IMR-90 (cell line): ENCODE measurements around the gene LTN1. TPM values are rescaled to one million over a fixed set of nuclear protein-coding genes. Genes with fewer than 3 reads are reported as not detected.

Experiments
- ATAC-seq: fragments of 200-7000 bp; cut with Tn5 transposase; 2 replicates; pipeline ENCODE4 v1.9.1; 2020; ENCODE audit warnings: low read depth, mild to moderate bottlenecking, moderate library complexity
- BruUV-seq: library from RNA; stranded (reverse); fragments of 400-500 nt; replicated peaks from 2 replicates; lab custom pipeline; 2021; lab: Mats Ljungman, UMichigan
- CTCF ChIA-PET: fragments of 300-600 bp; formaldehyde crosslinking; extraction: SDS; loops from one replicate; lab custom pipeline; 2021; ENCODE audit warnings: antibody characterized with exemption; lab: Yijun Ruan, JAX
- POLR2A ChIA-PET: fragments of 300-600 bp; sonication (Branson Sonifier 250); formaldehyde crosslinking; loops from one replicate; lab custom pipeline; 2022; ENCODE audit warnings: antibody characterized with exemption; ENCODE audit not compliant: unreplicated experiment; lab: Charles Lee
- DNase-seq: peaks from one replicate; pipeline ENCODE4 v3.0.0; 2013
- H2AFZ ChIP-seq: replicated peaks from 2 replicates; pipeline ENCODE3; 2013; ENCODE audit warnings: low read length, mild to moderate bottlenecking; ENCODE audit not compliant: poor library complexity
- H2AK5ac ChIP-seq: 2 replicates; pipeline ENCODE4 v1.6.1; 2013; ENCODE audit warnings: low read depth, low read length, inconsistent platforms
- H2AK9ac ChIP-seq: replicated peaks from 2 replicates; pipeline ENCODE3; 2013; ENCODE audit warnings: mild to moderate bottlenecking, low read depth, low read length, moderate library complexity; ENCODE audit not compliant: poor library complexity
- H2BK120ac ChIP-seq: 2 replicates; pipeline ENCODE4 v1.6.1; 2013; ENCODE audit warnings: low read depth, low read length, inconsistent platforms
- H2BK15ac ChIP-seq: 3 replicates; pipeline ENCODE4 v1.6.1; 2013; ENCODE audit warnings: low read depth, low read length, inconsistent platforms
- H2BK20ac ChIP-seq: 2 replicates; pipeline ENCODE4 v1.6.1; 2013; ENCODE audit warnings: low read depth, mild to moderate bottlenecking, inconsistent platforms, low read length, moderate library complexity
- H2BK5ac ChIP-seq: 2 replicates; pipeline ENCODE4 v1.6.1; 2013; ENCODE audit warnings: mild to moderate bottlenecking, low read depth, low read length, inconsistent platforms; ENCODE audit not compliant: poor library complexity, severe bottlenecking
- H3K14ac ChIP-seq: replicated peaks from 2 replicates; pipeline ENCODE4 v1.6.1; 2013; ENCODE audit warnings: low read depth, low read length, inconsistent platforms
- H3K18ac ChIP-seq: 2 replicates; pipeline ENCODE4 v1.6.1; 2013; ENCODE audit warnings: low read depth, low read length, control low read depth
- H3K23ac ChIP-seq: 2 replicates; pipeline ENCODE4 v1.6.1; 2013; ENCODE audit warnings: low read depth, low read length, inconsistent platforms
- H3K27ac ChIP-seq: 2 replicates; pipeline ENCODE4 v1.5.1; 2013; ENCODE audit warnings: mild to moderate bottlenecking, control low read depth, low read length; ENCODE audit not compliant: insufficient read depth
- H3K27me3 ChIP-seq: 2 replicates; pipeline ENCODE4 v1.6.1; 2013; ENCODE audit warnings: low read length; ENCODE audit not compliant: control insufficient read depth, insufficient read depth
- H3K36me3 ChIP-seq: 2 replicates; pipeline ENCODE4 v1.6.1; 2013; ENCODE audit warnings: low read length, mixed read lengths; ENCODE audit not compliant: control insufficient read depth, insufficient read depth
- H3K4ac ChIP-seq: 2 replicates; pipeline ENCODE4 v1.6.1; 2013; ENCODE audit warnings: low read depth, low read length, inconsistent platforms
- H3K4me1 ChIP-seq: 2 replicates; pipeline ENCODE4 v1.6.1; 2013; ENCODE audit warnings: low read length, mixed read lengths; ENCODE audit not compliant: control insufficient read depth, insufficient read depth
- H3K4me2 ChIP-seq: 2 replicates; pipeline ENCODE4 v1.6.1; 2013; ENCODE audit warnings: low read depth, mild to moderate bottlenecking, control low read depth, low read length, moderate library complexity
- H3K4me3 ChIP-seq: 2 replicates; pipeline ENCODE4 v1.5.1; 2013; ENCODE audit warnings: low read depth, mild to moderate bottlenecking, control low read depth, low read length, moderate library complexity; ENCODE audit not compliant: insufficient read depth
- H3K56ac ChIP-seq: 2 replicates; pipeline ENCODE4 v1.6.1; 2013; ENCODE audit warnings: low read length, inconsistent platforms; ENCODE audit not compliant: insufficient read depth; ENCODE audit errors: extremely low read depth
- H3K79me1 ChIP-seq, 2 experiments: 2 replicates each; pipeline ENCODE4 v1.6.1; 2013; ENCODE audit warnings: low read length in 2 of 2, inconsistent platforms in 1 of 2, low read depth in 1 of 2
- H3K9ac ChIP-seq: 2 replicates; pipeline ENCODE4 v1.6.1; 2013; ENCODE audit warnings: low read depth, low read length, control low read depth
- H3K9me1 ChIP-seq: 2 replicates; pipeline ENCODE4 v1.6.1; 2013; ENCODE audit warnings: low read length, inconsistent platforms; ENCODE audit not compliant: insufficient read depth
- H3K9me3 ChIP-seq: 2 replicates; pipeline ENCODE4 v1.6.1; 2013; ENCODE audit warnings: low read length; ENCODE audit not compliant: control insufficient read depth, insufficient read depth
- H4K20me1 ChIP-seq: 2 replicates; pipeline ENCODE4 v1.6.1; 2013; ENCODE audit warnings: low read length, inconsistent platforms; ENCODE audit not compliant: insufficient read depth
- H4K5ac ChIP-seq: 2 replicates; pipeline ENCODE4 v1.6.1; 2013; ENCODE audit warnings: mild to moderate bottlenecking, low read depth, low read length, control low read depth
- H4K8ac ChIP-seq, 2 experiments: 2 replicates each; pipeline ENCODE4 v1.6.1; 2013; ENCODE audit warnings: low read depth in 2 of 2, low read length in 2 of 2, control low read depth in 1 of 2, inconsistent platforms in 1 of 2
- H4K91ac ChIP-seq: 2 replicates; pipeline ENCODE4 v1.6.1; 2013; ENCODE audit warnings: low read depth, low read length, inconsistent platforms; ENCODE audit not compliant: insufficient read depth
- CEBPB ChIP-seq: IDR thresholded peaks from 2 replicates; pipeline ENCODE4 v1.6.1; 2012; ENCODE audit warnings: low read depth, low read length, improper control_type of control experiment
- CHD1 ChIP-seq: IDR thresholded peaks from 2 replicates; pipeline ENCODE4 v1.6.1; 2012; ENCODE audit warnings: low read depth, low read length, improper control_type of control experiment
- MAZ ChIP-seq: IDR thresholded peaks from 2 replicates; pipeline ENCODE4 v1.6.1; 2012; ENCODE audit warnings: low read depth, mild to moderate bottlenecking, low read length, improper control_type of control experiment, moderate library complexity, borderline replicate concordance
- RAD21 ChIP-seq: IDR thresholded peaks from 2 replicates; pipeline ENCODE4 v1.6.1; 2012; ENCODE audit warnings: low read length, improper control_type of control experiment
- RCOR1 ChIP-seq: IDR thresholded peaks from 2 replicates; pipeline ENCODE4 v1.6.1; 2012; ENCODE audit warnings: mild to moderate bottlenecking, low read length, improper control_type of control experiment; ENCODE audit not compliant: insufficient replicate concordance
- WGBS, 2 experiments: methylation state at CpG; one replicate each; pipeline versions ENCODE4 v1.1.5 to v1.1.7; 2013; ENCODE audit warnings: missing lambda C conversion rate in 2 of 2; ENCODE audit not compliant: insufficient read length in 1 of 2; ENCODE audit errors: extremely low coverage in 2 of 2; 5-methylcytosine and 5-hydroxymethylcytosine counted together
- dilution Hi-C: fragments of 300-500 bp; cut with HindIII; formaldehyde crosslinking; loops from one replicate; pipeline ENCODE4 v1.14.3; 2018; ENCODE audit warnings: low sequenced_read_pairs; ENCODE audit not compliant: unreplicated experiment
- in situ Hi-C: fragments of 300-500 bp; cut with MboI; formaldehyde crosslinking; loops from 3 replicates; pipeline ENCODE4 v1.14.3; 2019; ENCODE audit warnings: low sequenced_read_pairs, inconsistent platforms, mixed read lengths
- intact Hi-C: fragments of 100-400 bp; cut with micrococcal nuclease; formaldehyde crosslinking; loops from 2 replicates; pipeline ENCODE4 v1.10.0; 2022
- polyA plus RNA-seq, 3 experiments: library from polyadenylated mRNA; depleted of rRNA; stranded (reverse); fragments of >200 nt; gene quantifications; 2 replicates each; pipeline ENCODE4 v1.2.3, GENCODE V29; 2012; ENCODE audit warnings: low replicate concordance in 1 of 3
- total RNA-seq: library from RNA; depleted of rRNA; stranded (reverse); fragments of >200 nt; gene quantifications from 2 replicates; pipeline ENCODE4 v1.2.3, GENCODE V29; 2012

Gene LTN1
- total and polyA plus RNA-seq, 2 of the 4 experiments (the other 2 are of a cell fraction) = 6.7 to 35.5 TPM

GRCh38 chr21:29007810-29008209 is 15.1 kb upstream of the LTN1 start:
- in situ Hi-C loops (no loop called here), dilution Hi-C loops (no loop called here), intact Hi-C loops (no loop called here)
- CTCF ChIA-PET = no interaction called here
- Histone ChIP-seq H3K9me1 (no peaks in the 10 kb centered on the region), H3K4me3 (no peak overlapping the region), H4K91ac (no peak overlapping the region), H2BK5ac (no peak overlapping the region), H3K79me1 (peaks cover 0 to 10% of the 10 kb centered on the region in 2 experiments; a peak in 1 of 4 replicates), H2AFZ (no peak overlapping the region), H3K9me3 (no peaks in the 10 kb centered on the region), H2AK9ac (no peak overlapping the region), H3K23ac (no peak overlapping the region), H3K27ac (no peak overlapping the region), H3K4ac (no peak overlapping the region), H3K27me3 (no peaks in the 10 kb centered on the region), H4K8ac (no peak overlapping the region), H3K9ac (no peak overlapping the region), H3K18ac (no peak overlapping the region), H4K5ac (no peak overlapping the region), H4K20me1 (no peaks in the 10 kb centered on the region), H3K4me2 (no peak overlapping the region), H2AK5ac (no peak overlapping the region), H3K36me3 (peaks cover 19% of the 10 kb centered on the region), H2BK20ac (no peak overlapping the region), H2BK15ac (no peak overlapping the region), H2BK120ac (no peak overlapping the region), H3K4me1 (peaks cover 3% of the 10 kb centered on the region; the same call in 1 of the 2 replicates), H3K56ac (no peak overlapping the region), H3K14ac (no peak overlapping the region)
- peak; percentile 33 for DNase-seq
- ATAC-seq = no peak
- 60% methylated on average over 1 of the region's 3 CpGs; no CpG with 5 or more reads in 1 of the 2 experiments for WGBS, 2 experiments
- TF ChIP-seq RAD21 (no peak), RCOR1 (no peak), CHD1 (no peak), CEBPB (no peak), MAZ (no peak)
- POLR2A ChIA-PET = no interaction called here
- TSS peak; percentile 69 for BruUV-seq
